ENCODE measurements around the gene SLC22A15.

DNA sequence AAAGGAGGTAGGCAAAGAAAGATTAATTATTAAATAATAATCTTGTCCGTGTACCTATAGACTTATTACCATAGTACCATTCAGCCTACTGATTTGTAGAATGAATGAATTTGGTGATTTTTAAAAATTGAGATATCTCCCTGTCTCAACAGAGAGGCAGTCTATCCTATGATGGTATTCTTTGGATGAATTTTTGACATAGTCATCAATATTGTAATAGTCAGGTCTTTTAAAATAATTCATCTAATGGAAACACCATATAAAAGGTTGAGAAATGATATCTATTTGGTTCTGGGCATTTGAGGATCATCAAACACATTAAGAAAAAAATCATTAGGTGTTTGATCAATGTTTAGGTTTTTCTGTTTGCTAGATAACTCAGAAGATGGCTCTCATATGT is 99.3 kb downstream of the SLC22A15 start:
- TF ChIP-seq, protein P1, sequence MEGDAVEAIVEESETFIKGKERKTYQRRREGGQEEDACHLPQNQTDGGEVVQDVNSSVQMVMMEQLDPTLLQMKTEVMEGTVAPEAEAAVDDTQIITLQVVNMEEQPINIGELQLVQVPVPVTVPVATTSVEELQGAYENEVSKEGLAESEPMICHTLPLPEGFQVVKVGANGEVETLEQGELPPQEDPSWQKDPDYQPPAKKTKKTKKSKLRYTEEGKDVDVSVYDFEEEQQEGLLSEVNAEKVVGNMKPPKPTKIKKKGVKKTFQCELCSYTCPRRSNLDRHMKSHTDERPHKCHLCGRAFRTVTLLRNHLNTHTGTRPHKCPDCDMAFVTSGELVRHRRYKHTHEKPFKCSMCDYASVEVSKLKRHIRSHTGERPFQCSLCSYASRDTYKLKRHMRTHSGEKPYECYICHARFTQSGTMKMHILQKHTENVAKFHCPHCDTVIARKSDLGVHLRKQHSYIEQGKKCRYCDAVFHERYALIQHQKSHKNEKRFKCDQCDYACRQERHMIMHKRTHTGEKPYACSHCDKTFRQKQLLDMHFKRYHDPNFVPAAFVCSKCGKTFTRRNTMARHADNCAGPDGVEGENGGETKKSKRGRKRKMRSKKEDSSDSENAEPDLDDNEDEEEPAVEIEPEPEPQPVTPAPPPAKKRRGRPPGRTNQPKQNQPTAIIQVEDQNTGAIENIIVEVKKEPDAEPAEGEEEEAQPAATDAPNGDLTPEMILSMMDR (IDR thresholded peaks at IDR 0.05; ENCODE audit: insufficient read depth, low read depth, low read length) = no peak
- no peak for TF ChIP-seq EZH2 (IDR thresholded peaks at IDR 0.05; ENCODE audit: insufficient read depth, low read length)

Measured in astrocyte (in vitro differentiated cells and primary cell).